ENCODE data around the gene MMP17.
A peak's percentile ranks its signal among the peaks of the same experiment; 100 is the strongest.
"Not testable (repeated sequence)": the region's sequence is repeated elsewhere in the genome, so short reads cannot be mapped to it uniquely, and the experiment has no call there.

The MMP17 gene

GRCh38 chr12:131873293-131873692 is 45.1 kb downstream of the MMP17 start:
- no peaks in the 10 kb centered on the region for H3K4me1 ChIP-seq (ENCODE audit: control insufficient read depth, insufficient read depth, low read length)
- no peak overlapping the region for H3K4me3 ChIP-seq (ENCODE audit: low read depth, low read length)
- CTCF ChIA-PET = no interaction called here
- H3K27ac ChIP-seq (ENCODE audit: extremely low read depth, low read depth, low read length) = no peak overlapping the region
- TF ChIP-seq ZNF514 (tag by site-specific recombination; IDR thresholded peaks at IDR 0.05) = no peak
- no peaks in the 10 kb centered on the region for H3K36me3 ChIP-seq (ENCODE audit: control insufficient read depth in 2 of 2, insufficient read depth in 1 of 2, low read length in 2 of 2)
- no peaks in the 10 kb centered on the region for H3K9me3 ChIP-seq (ENCODE audit: control insufficient read depth, insufficient read depth, low read depth, low read length)
- POLR2A ChIA-PET = no interaction called here

- POLR2A ChIA-PET; H3K9me3 ChIP-seq (ENCODE audit: control insufficient read depth, insufficient read depth, low read depth, low read length); H3K36me3 ChIP-seq (ENCODE audit: control insufficient read depth in 2 of 2, insufficient read depth in 1 of 2, low read length in 2 of 2); CTCF ChIA-PET; H3K27ac ChIP-seq (ENCODE audit: extremely low read depth, low read depth, low read length); H3K4me3 ChIP-seq (ENCODE audit: low read depth, low read length); H3K4me1 ChIP-seq (ENCODE audit: control insufficient read depth, insufficient read depth, low read length): not testable (repeated sequence)
These were observed 46.8 kb downstream of the MMP17 start for GRCh38 chr12:131874972-131875371.

- H3K9me3 ChIP-seq (ENCODE audit: control insufficient read depth, insufficient read depth, low read depth, low read length); POLR2A ChIA-PET; H3K4me1 ChIP-seq (ENCODE audit: control insufficient read depth, insufficient read depth, low read length); H3K4me3 ChIP-seq (ENCODE audit: low read depth, low read length); H3K27ac ChIP-seq (ENCODE audit: extremely low read depth, low read depth, low read length); CTCF ChIA-PET; H3K36me3 ChIP-seq (ENCODE audit: control insufficient read depth in 2 of 2, insufficient read depth in 1 of 2, low read length in 2 of 2): not testable (repeated sequence)
These were observed 49.0 kb downstream of the MMP17 start for GRCh38 chr12:131877216-131877615.

- H3K36me3 ChIP-seq (ENCODE audit: control insufficient read depth in 2 of 2, insufficient read depth in 1 of 2, low read length in 2 of 2); POLR2A ChIA-PET; H3K27ac ChIP-seq (ENCODE audit: extremely low read depth, low read depth, low read length); H3K4me1 ChIP-seq (ENCODE audit: control insufficient read depth, insufficient read depth, low read length); H3K4me3 ChIP-seq (ENCODE audit: low read depth, low read length); CTCF ChIA-PET; H3K9me3 ChIP-seq (ENCODE audit: control insufficient read depth, insufficient read depth, low read depth, low read length): not testable (repeated sequence)
These were observed 50.2 kb downstream of the MMP17 start for GRCh38 chr12:131878436-131878835.

GRCh38 chr12:131882804-131883520 is 54.8 kb downstream of the MMP17 start:
- Histone ChIP-seq H3K9me3 (ENCODE audit: control insufficient read depth, insufficient read depth, low read depth, low read length) (no peaks in the 10 kb centered on the region), H3K4me3 (ENCODE audit: low read depth, low read length) (no peak overlapping the region), H3K36me3 (ENCODE audit: control insufficient read depth in 2 of 2, insufficient read depth in 1 of 2, low read length in 2 of 2) (no peaks in the 10 kb centered on the region; a peak in 1 of 3 replicates), H3K4me1 (ENCODE audit: control insufficient read depth, insufficient read depth, low read length) (no peaks in the 10 kb centered on the region), H3K27ac (ENCODE audit: extremely low read depth, low read depth, low read length) (no peak overlapping the region)
- POLR2A ChIA-PET = interaction anchor here (0.5 to 0.7 kb wide), 3 partner anchors 11 to 18 kb away, joined by 3 to 5 read pairs (median 4); no protein-coding TSS in a partner anchor
- TF ChIP-seq ZFHX2 (tag by site-specific recombination; conservative IDR thresholded peaks at IDR 0.05) (0 out of 2 replicates have a peak, but pooled peaks have one; percentile 31), ZNF121 (tag by site-specific recombination; IDR thresholded peaks at IDR 0.05) (peak; percentile 53; the same call in 1 of the 2 replicates), ZNF311 (tag by site-specific recombination; IDR thresholded peaks at IDR 0.05; ENCODE audit: borderline replicate concordance) (no peak), EGR2 (tag by site-specific recombination; IDR thresholded peaks at IDR 0.05; ENCODE audit: low read depth) (peak; percentile 57), ZNF18 (tag by site-specific recombination; IDR thresholded peaks at IDR 0.05) (peak; percentile 31; the same call in 1 of the 2 replicates), ZNF701 (tag by site-specific recombination; IDR thresholded peaks at IDR 0.05) (no peak)
- CTCF ChIA-PET = interaction anchor here (0.7 to 1.1 kb wide), 4 partner anchors 13 to 47 kb away, joined by 3 to 7 read pairs (median 5); no protein-coding TSS in a partner anchor

GRCh38 chr12:131883521-131883900 is 55.3 kb downstream of the MMP17 start:
- POLR2A ChIA-PET = interaction anchor here (0.5 kb wide), 1 partner anchor 19 kb away, joined by 5 read pairs; no protein-coding TSS in a partner anchor
- H3K9me3 ChIP-seq (ENCODE audit: control insufficient read depth, insufficient read depth, low read depth, low read length) = no peaks in the 10 kb centered on the region
- no peaks in the 10 kb centered on the region for H3K4me1 ChIP-seq (ENCODE audit: control insufficient read depth, insufficient read depth, low read length)
- no peaks in the 10 kb centered on the region; a peak in 1 of 3 replicates for H3K36me3 ChIP-seq (ENCODE audit: control insufficient read depth in 2 of 2, insufficient read depth in 1 of 2, low read length in 2 of 2)
- no peak overlapping the region for H3K27ac ChIP-seq (ENCODE audit: extremely low read depth, low read depth, low read length)
- H3K4me3 ChIP-seq (ENCODE audit: low read depth, low read length) = no peak overlapping the region
- CTCF ChIA-PET = interaction anchor here (0.7 to 1.1 kb wide), 4 partner anchors 13 to 47 kb away, joined by 3 to 7 read pairs (median 5); no protein-coding TSS in a partner anchor
- TF ChIP-seq ZNF747 (tag by site-specific recombination; IDR thresholded peaks at IDR 0.05) (no peak), ZNF544 (tag by site-specific recombination; IDR thresholded peaks at IDR 0.05) (no peak), ZNF292 (tag by site-specific recombination; IDR thresholded peaks at IDR 0.05; ENCODE audit: borderline replicate concordance, low read depth) (no peak), ZNF792 (tag by site-specific recombination; IDR thresholded peaks at IDR 0.05) (no peak), ZNF280C (tag by site-specific recombination; IDR thresholded peaks at IDR 0.05) (no peak), GLIS1 (tag by site-specific recombination; IDR thresholded peaks at IDR 0.05) (no peak), INSM2 (tag by site-specific recombination; IDR thresholded peaks at IDR 0.05) (no peak)
